B cell (primary cell): ENCODE measurements around the gene NCK1.

Source experiments
- EZH2 ChIP-seq: IDR thresholded peaks from 2 replicates; pipeline ENCODE4 v1.6.1; 2012; ENCODE audit warnings: borderline replicate concordance, low read depth, mild to moderate bottlenecking, moderate library complexity, low read length; ENCODE audit not compliant: insufficient read depth, poor library complexity, severe bottlenecking
- TF ChIP-seq, protein P1 (sequence below): fragments of 200-600 bp; IDR thresholded peaks from one replicate; pipeline ENCODE4 v1.8.0; 2022; ENCODE audit warnings: antibody characterized with exemption, mild to moderate bottlenecking

GRCh38 chr3:136973352-136973751 lies 111.3 kb downstream of the NCK1 start:
- TF ChIP-seq, protein P1, sequence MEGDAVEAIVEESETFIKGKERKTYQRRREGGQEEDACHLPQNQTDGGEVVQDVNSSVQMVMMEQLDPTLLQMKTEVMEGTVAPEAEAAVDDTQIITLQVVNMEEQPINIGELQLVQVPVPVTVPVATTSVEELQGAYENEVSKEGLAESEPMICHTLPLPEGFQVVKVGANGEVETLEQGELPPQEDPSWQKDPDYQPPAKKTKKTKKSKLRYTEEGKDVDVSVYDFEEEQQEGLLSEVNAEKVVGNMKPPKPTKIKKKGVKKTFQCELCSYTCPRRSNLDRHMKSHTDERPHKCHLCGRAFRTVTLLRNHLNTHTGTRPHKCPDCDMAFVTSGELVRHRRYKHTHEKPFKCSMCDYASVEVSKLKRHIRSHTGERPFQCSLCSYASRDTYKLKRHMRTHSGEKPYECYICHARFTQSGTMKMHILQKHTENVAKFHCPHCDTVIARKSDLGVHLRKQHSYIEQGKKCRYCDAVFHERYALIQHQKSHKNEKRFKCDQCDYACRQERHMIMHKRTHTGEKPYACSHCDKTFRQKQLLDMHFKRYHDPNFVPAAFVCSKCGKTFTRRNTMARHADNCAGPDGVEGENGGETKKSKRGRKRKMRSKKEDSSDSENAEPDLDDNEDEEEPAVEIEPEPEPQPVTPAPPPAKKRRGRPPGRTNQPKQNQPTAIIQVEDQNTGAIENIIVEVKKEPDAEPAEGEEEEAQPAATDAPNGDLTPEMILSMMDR: no peak
- no peak for TF ChIP-seq EZH2
